Stomach (tissue), 9 donors: ENCODE results near the gene CHMP2A. TPM values are rescaled to one million over a fixed set of nuclear protein-coding genes. Genes with fewer than 3 reads are reported as not detected.

Experiments used
- DNase-seq, 2 donors: peaks; one replicate each; pipeline versions ENCODE4 v3.0.0 to v3.0.0-alpha.2; 2013 to 2019
- H3K27ac ChIP-seq, 5 donors: fragments of 200-600 bp in 4 of 5; sonication (generic) in 4 of 5; one replicate each; pipeline ENCODE4 v1.5.1; 2013 to 2019; ENCODE audit warnings: mild to moderate bottlenecking in 1 of 5, moderate library complexity in 1 of 5
- H3K27me3 ChIP-seq, 3 donors: fragments of 200-600 bp; sonication (generic); one replicate each; pipeline ENCODE4 v1.5.1; 2017 to 2019; ENCODE audit warnings: mixed run types in 1 of 3
- H3K36me3 ChIP-seq, 4 donors: fragments of 200-600 bp; sonication (generic); 1 replicate in 3 of 4; 2 replicates in 1 of 4; pipeline ENCODE4 v1.5.1; 2016 to 2019
- H3K4me1 ChIP-seq, 4 donors: fragments of 200-600 bp; sonication (generic); one replicate each; pipeline ENCODE4 v1.5.1; 2016 to 2019
- H3K4me3 ChIP-seq, 4 donors: fragments of 200-600 bp; sonication (generic) in 3 of 4; one replicate each; pipeline ENCODE4 v1.5.1; 2016 to 2019; ENCODE audit warnings: mild to moderate bottlenecking in 1 of 4
- H3K9me3 ChIP-seq, 4 donors: fragments of 200-600 bp; sonication (generic); one replicate each; pipeline ENCODE4 v1.5.1; 2016 to 2019
- EP300 ChIP-seq: sonication (generic); formaldehyde crosslinking; IDR thresholded peaks from one replicate; pipeline ENCODE4 v1.6.1; 2017; ENCODE audit warnings: antibody characterized with exemption
- POLR2A ChIP-seq, 4 donors: fragments of 450-650 bp; IDR thresholded peaks; one replicate each; pipeline ENCODE4 v1.6.1; 2016; ENCODE audit warnings: antibody characterized with exemption in 4 of 4, control low read depth in 2 of 4, mild to moderate bottlenecking in 1 of 4, moderate library complexity in 1 of 4
- POLR2AphosphoS5 ChIP-seq, 3 donors: sonication (generic); formaldehyde crosslinking; IDR thresholded peaks; one replicate each; pipeline ENCODE4 v1.6.1; 2016; ENCODE audit warnings: antibody characterized with exemption in 3 of 3
- WGBS, 5 donors: extraction: QIAGEN DNeasy Blood & Tissue Kit in 3 of 5; methylation state at CpG; one replicate each; pipeline versions ENCODE4 v1.1.5 to v1.1.7; 2013 to 2018; 5-methylcytosine and 5-hydroxymethylcytosine counted together
- intact Hi-C: fragments of 100-400 bp; cut with DNase I; formaldehyde crosslinking; loops from one replicate; pipeline ENCODE4 v1.15.1; 2023; ENCODE audit warnings: low total_unique reads
- polyA plus RNA-seq, 3 donors: library from polyadenylated mRNA; stranded (reverse); fragments of 200-250 nt; gene quantifications; one replicate each; pipeline ENCODE4 v1.2.3, GENCODE V29; 2013
- total RNA-seq, 5 donors: library from RNA; depleted of rRNA; stranded (reverse); fragments of >200 nt; gene quantifications; one replicate each; pipeline versions ENCODE4 v1.1.0 to v1.2.3, GENCODE V29; 2014 to 2016
- TF ChIP-seq, protein P1 (sequence below), 7 experiments: fragments of 450-650 bp in 4 of 7; fragments of 200-600 bp in 3 of 7; sonication (generic) in 3 of 7; IDR thresholded peaks; one replicate each; pipeline ENCODE4 v1.5.1; 2016 to 2019; ENCODE audit warnings: antibody characterized with exemption in 7 of 7, control low read depth in 2 of 7, mild to moderate bottlenecking in 1 of 7
- donor health status: healthy with polysubstance abuse.
- donor health status: Bipolar disorder and iron deficiency.
- donor health status: healthy.

CHMP2A gene
- total and polyA plus RNA-seq, 8 donors: 55.8 to 338 (median 168) TPM

GRCh38 chr19:58522709-58523108 is 32.2 kb downstream of the CHMP2A start:
- Histone ChIP-seq H3K27ac (no peak overlapping the region), H3K4me3 (no peak overlapping the region), H3K9me3 (no peaks in the 10 kb centered on the region), H3K36me3 (no peaks in the 10 kb centered on the region), H3K27me3 (no peaks in the 10 kb centered on the region), H3K4me1 (peaks cover 19 to 30% (median 22%) of the 10 kb centered on the region in 4 donors)
- intact Hi-C loops: no loop called here
- WGBS, 5 donors: 84 to 92% (median 87%) methylated on average over 3 of the region's 3 CpGs
- no peak for DNase-seq
- no peak for TF ChIP-seq EP300
- TF ChIP-seq, protein P1, sequence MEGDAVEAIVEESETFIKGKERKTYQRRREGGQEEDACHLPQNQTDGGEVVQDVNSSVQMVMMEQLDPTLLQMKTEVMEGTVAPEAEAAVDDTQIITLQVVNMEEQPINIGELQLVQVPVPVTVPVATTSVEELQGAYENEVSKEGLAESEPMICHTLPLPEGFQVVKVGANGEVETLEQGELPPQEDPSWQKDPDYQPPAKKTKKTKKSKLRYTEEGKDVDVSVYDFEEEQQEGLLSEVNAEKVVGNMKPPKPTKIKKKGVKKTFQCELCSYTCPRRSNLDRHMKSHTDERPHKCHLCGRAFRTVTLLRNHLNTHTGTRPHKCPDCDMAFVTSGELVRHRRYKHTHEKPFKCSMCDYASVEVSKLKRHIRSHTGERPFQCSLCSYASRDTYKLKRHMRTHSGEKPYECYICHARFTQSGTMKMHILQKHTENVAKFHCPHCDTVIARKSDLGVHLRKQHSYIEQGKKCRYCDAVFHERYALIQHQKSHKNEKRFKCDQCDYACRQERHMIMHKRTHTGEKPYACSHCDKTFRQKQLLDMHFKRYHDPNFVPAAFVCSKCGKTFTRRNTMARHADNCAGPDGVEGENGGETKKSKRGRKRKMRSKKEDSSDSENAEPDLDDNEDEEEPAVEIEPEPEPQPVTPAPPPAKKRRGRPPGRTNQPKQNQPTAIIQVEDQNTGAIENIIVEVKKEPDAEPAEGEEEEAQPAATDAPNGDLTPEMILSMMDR (IDR thresholded peaks at IDR 0.05): no peak
- TF ChIP-seq POLR2A (IDR thresholded peaks at IDR 0.05): no peak
- no peak for TF ChIP-seq POLR2AphosphoS5 (IDR thresholded peaks at IDR 0.05)

DNA sequence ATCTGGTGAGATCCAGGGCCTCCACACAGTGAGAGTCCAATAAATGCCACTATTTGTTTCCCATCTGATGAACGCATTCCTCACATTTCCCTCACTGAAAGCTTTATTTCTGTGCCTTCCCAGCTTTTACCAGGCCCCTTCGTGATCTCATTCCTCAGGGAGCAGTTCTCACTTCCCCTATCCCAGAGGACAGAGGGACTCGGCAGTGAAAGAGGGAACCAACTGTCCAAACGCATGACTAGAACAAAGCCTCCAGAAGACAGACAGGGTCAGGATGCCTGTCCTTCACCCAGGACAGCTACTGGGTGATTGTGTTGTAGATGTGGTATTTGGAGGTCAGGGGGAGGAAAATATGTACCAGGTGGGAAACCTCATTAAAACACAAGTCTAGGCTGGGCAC is 33.3 kb downstream of the CHMP2A start:
- 32 to 63% (median 51%) methylated on average over 4 of the region's 4 CpGs for WGBS, 5 donors
- H3K4me1 ChIP-seq: peaks cover 22 to 40% (median 33%) of the 10 kb centered on the region in 4 donors

GRCh38 chr19:58520257-58520599 is 34.7 kb downstream of the CHMP2A start:
- H3K36me3 ChIP-seq: peaks cover 16 to 24% (median 22%) of the 10 kb centered on the region in 4 donors
- peak overlapping the region; percentile 96 to 100 (median 98) for H3K27ac ChIP-seq
- no peak for TF ChIP-seq EP300
- no peak for TF ChIP-seq POLR2A (IDR thresholded peaks at IDR 0.05)
- TF ChIP-seq, protein P1 (IDR thresholded peaks at IDR 0.05): no peak
- no peak for DNase-seq
- peaks cover 22 to 55% (median 47%) of the 10 kb centered on the region in 4 donors for H3K4me1 ChIP-seq
- peak overlapping the region; percentile 80 to 94 (median 86) for H3K4me3 ChIP-seq
- no peaks in the 10 kb centered on the region for H3K27me3 ChIP-seq
- no peaks in the 10 kb centered on the region for H3K9me3 ChIP-seq
- WGBS, 5 donors: 3 to 13% (median 7%) methylated on average over 6 to 7 of the region's 7 CpGs
- intact Hi-C loops: no loop called here

More for the DNA sequence above, 33.3 kb downstream of the CHMP2A start:
- no peak for DNase-seq
- TF ChIP-seq EP300 (no peak), POLR2A (IDR thresholded peaks at IDR 0.05) (no peak), POLR2AphosphoS5 (IDR thresholded peaks at IDR 0.05) (no peak)
- TF ChIP-seq, protein P1 (IDR thresholded peaks at IDR 0.05): no peak
- intact Hi-C loops: no loop called here
- peaks cover 7 to 10% (median 9%) of the 10 kb centered on the region in 4 donors for H3K36me3 ChIP-seq
- no peaks in the 10 kb centered on the region for H3K9me3 ChIP-seq
- no peaks in the 10 kb centered on the region for H3K27me3 ChIP-seq
- H3K27ac ChIP-seq: peak overlapping the region in 4 of 5 donors; percentile 10 to 100 (median 74)
- no peak overlapping the region for H3K4me3 ChIP-seq

- Histone ChIP-seq H3K4me3 (peak within 1 kb of the TSS; percentile 80 to 94 (median 86)), H3K4me1 (peaks cover 23 to 59% (median 53%) of the 10 kb centered on the region in 4 donors), H3K27ac (peak within 1 kb of the TSS; percentile 96 to 100 (median 98)), H3K27me3 (no peaks in the 10 kb centered on the region), H3K9me3 (no peaks in the 10 kb centered on the region), H3K36me3 (peaks cover 16 to 25% (median 22%) of the 10 kb centered on the region in 4 donors)
- TF ChIP-seq POLR2AphosphoS5 (IDR thresholded peaks at IDR 0.05) (peak in 2 of 3 donors; percentile 74 to 91), EP300 (no peak), POLR2A (IDR thresholded peaks at IDR 0.05) (peak in 1 of 4 donors; percentile 9)
- TF ChIP-seq, protein P1 (IDR thresholded peaks at IDR 0.05): peak in 5 of 7 experiments; percentile 35 to 93 (median 65)
- WGBS, 5 donors: 0 to 1% (median 0%) methylated on average over 76 to 87 of the region's 87 CpGs
- intact Hi-C loops: no loop called here
- peak; percentile 93 to 98 for DNase-seq
Observed at GRCh38 chr19:58519355-58520256, 35.3 kb downstream of the CHMP2A start, which contains the start of gene ZBTB45. Gene ZBTB45, minus strand, starts transcription at chr19:58519810. Its CDS starts 2,137 bp downstream, at chr19:58517673.
